Stromal cell of bone marrow (primary cell): Measurements from ENCODE around the gene NOL4L.

Experiments used
- DNase-seq: peaks from one replicate; pipeline ENCODE4 v3.0.0-alpha.2; 2012; ENCODE audit warnings: low read depth

The NOL4L gene

GRCh38 chr20:32444474-32445220 is 140.5 kb downstream of the NOL4L start:
- no peak for DNase-seq

GRCh38 chr20:32443386-32443974 is 141.7 kb downstream of the NOL4L start:
- no peak for DNase-seq

- no peak for DNase-seq
These were observed 142.3 kb downstream of the NOL4L start for GRCh38 chr20:32442630-32443373.

GRCh38 chr20:32441638-32442037 is 143.5 kb downstream of the NOL4L start:
- DNase-seq, result no peak

- no peak for DNase-seq
These were observed 144.4 kb downstream of the NOL4L start for GRCh38 chr20:32440758-32441078.

GRCh38 chr20:32440069-32440757 is 144.9 kb downstream of the NOL4L start:
- DNase-seq, result no peak

- peak; percentile 68 for DNase-seq
These were observed 145.9 kb downstream of the NOL4L start for GRCh38 chr20:32439132-32439829.

GRCh38 chr20:32438331-32438858 is 146.7 kb downstream of the NOL4L start:
- DNase-seq, result no peak

- no peak for DNase-seq
These were observed 147.6 kb downstream of the NOL4L start for GRCh38 chr20:32437391-32438074.

- no peak for DNase-seq
These were observed 148.2 kb downstream of the NOL4L start for GRCh38 chr20:32436968-32437367.

- no peak for DNase-seq
These were observed 148.8 kb downstream of the NOL4L start for GRCh38 chr20:32436142-32436861.

GRCh38 chr20:32435449-32436107 is 149.6 kb downstream of the NOL4L start:
- no peak for DNase-seq

GRCh38 chr20:32434434-32434833 is 150.7 kb downstream of the NOL4L start:
- no peak for DNase-seq

GRCh38 chr20:32433311-32434021 is 151.7 kb downstream of the NOL4L start:
- DNase-seq, result no peak

- DNase-seq, result no peak
These were observed 152.9 kb downstream of the NOL4L start for GRCh38 chr20:32432277-32432676.

GRCh38 chr20:32431457-32431856 is 153.7 kb downstream of the NOL4L start:
- DNase-seq, result no peak

GRCh38 chr20:32429745-32430360 is 155.3 kb downstream of the NOL4L start:
- DNase-seq, result no peak

GRCh38 chr20:32429343-32429742 is 155.8 kb downstream of the NOL4L start:
- DNase-seq, result no peak

- DNase-seq, result no peak
These were observed 157.1 kb downstream of the NOL4L start for GRCh38 chr20:32427996-32428395.
